Osteoblast (primary cell): ENCODE measurements around the gene BICRA. TPM values are rescaled to one million over a fixed set of nuclear protein-coding genes. Genes with fewer than 3 reads are reported as not detected.
"Not testable (repeated sequence)": the region's sequence is repeated elsewhere in the genome, so short reads cannot be mapped to it uniquely, and the experiment has no call there.

Source experiments
- DNase-seq: peaks from one replicate; pipeline ENCODE4 v3.0.0; 2011; ENCODE audit warnings: low spot score, mixed read lengths; ENCODE audit not compliant: insufficient read length; ENCODE audit errors: missing footprints
- H2AFZ ChIP-seq: 2 replicates; pipeline ENCODE4 v1.6.0; 2011; ENCODE audit warnings: mild to moderate bottlenecking, low read length
- H3K27ac ChIP-seq: 2 replicates; pipeline ENCODE4 v1.5.1; 2011; ENCODE audit warnings: mild to moderate bottlenecking, low read depth, low read length, moderate library complexity
- H3K27me3 ChIP-seq: 2 replicates; pipeline ENCODE4 v1.6.0; 2012; ENCODE audit warnings: mild to moderate bottlenecking, control low read depth, inconsistent platforms, low read length, moderate library complexity; ENCODE audit not compliant: insufficient read depth
- H3K36me3 ChIP-seq: 2 replicates; pipeline ENCODE4 v1.5.1; 2011; ENCODE audit warnings: mild to moderate bottlenecking, low read length, control low read depth, moderate library complexity; ENCODE audit not compliant: insufficient read depth
- H3K4me1 ChIP-seq: 2 replicates; pipeline ENCODE4 v1.5.1; 2011; ENCODE audit warnings: mild to moderate bottlenecking, low read length, control low read depth, moderate library complexity; ENCODE audit not compliant: insufficient read depth
- H3K4me2 ChIP-seq: 2 replicates; pipeline ENCODE4 v1.6.0; 2011; ENCODE audit warnings: mild to moderate bottlenecking, low read length; ENCODE audit not compliant: insufficient read depth
- H3K4me3 ChIP-seq: fragments of 200-600 bp; sonication (generic); 3 replicates; pipeline ENCODE4 v1.5.1; 2012; ENCODE audit warnings: mild to moderate bottlenecking, low read length, inconsistent platforms; ENCODE audit not compliant: insufficient read depth
- H3K79me2 ChIP-seq: 2 replicates; pipeline ENCODE4 v1.6.0; 2012; ENCODE audit warnings: mild to moderate bottlenecking, low read length, control low read depth, inconsistent platforms; ENCODE audit not compliant: insufficient read depth
- H3K9me3 ChIP-seq: 2 replicates; pipeline ENCODE4 v1.5.1; 2011; ENCODE audit warnings: low read depth, low read length, control low read depth
- H4K20me1 ChIP-seq: 2 replicates; pipeline ENCODE4 v1.6.0; 2012; ENCODE audit warnings: mild to moderate bottlenecking, low read length, control low read depth; ENCODE audit not compliant: insufficient read depth
- total RNA-seq: library from RNA; depleted of rRNA; stranded (reverse); fragments of >200 nt; gene quantifications from 2 replicates; pipeline ENCODE4 v1.2.3, GENCODE V29; 2012
- TF ChIP-seq, protein P1 (sequence below): IDR thresholded peaks from 2 replicates; pipeline ENCODE4 v1.5.1; 2011; ENCODE audit warnings: mild to moderate bottlenecking, low read depth, low read length, moderate library complexity; ENCODE audit errors: extremely low read depth

Gene BICRA
- total RNA-seq, 1 donor, result 4.7 TPM

- Histone ChIP-seq H3K4me1 (peaks cover 53% of the 10 kb centered on the region), H3K9me3 (no peaks in the 10 kb centered on the region), H3K36me3 (peaks cover 68% of the 10 kb centered on the region), H3K27ac (peak overlapping the region; percentile 1), H3K79me2 (peaks cover 59% of the 10 kb centered on the region), H3K27me3 (no peaks in the 10 kb centered on the region), H2AFZ (no peak overlapping the region), H3K4me3 (no peak overlapping the region), H4K20me1 (peaks cover 26% of the 10 kb centered on the region), H3K4me2 (no peak overlapping the region)
- TF ChIP-seq, protein P1, sequence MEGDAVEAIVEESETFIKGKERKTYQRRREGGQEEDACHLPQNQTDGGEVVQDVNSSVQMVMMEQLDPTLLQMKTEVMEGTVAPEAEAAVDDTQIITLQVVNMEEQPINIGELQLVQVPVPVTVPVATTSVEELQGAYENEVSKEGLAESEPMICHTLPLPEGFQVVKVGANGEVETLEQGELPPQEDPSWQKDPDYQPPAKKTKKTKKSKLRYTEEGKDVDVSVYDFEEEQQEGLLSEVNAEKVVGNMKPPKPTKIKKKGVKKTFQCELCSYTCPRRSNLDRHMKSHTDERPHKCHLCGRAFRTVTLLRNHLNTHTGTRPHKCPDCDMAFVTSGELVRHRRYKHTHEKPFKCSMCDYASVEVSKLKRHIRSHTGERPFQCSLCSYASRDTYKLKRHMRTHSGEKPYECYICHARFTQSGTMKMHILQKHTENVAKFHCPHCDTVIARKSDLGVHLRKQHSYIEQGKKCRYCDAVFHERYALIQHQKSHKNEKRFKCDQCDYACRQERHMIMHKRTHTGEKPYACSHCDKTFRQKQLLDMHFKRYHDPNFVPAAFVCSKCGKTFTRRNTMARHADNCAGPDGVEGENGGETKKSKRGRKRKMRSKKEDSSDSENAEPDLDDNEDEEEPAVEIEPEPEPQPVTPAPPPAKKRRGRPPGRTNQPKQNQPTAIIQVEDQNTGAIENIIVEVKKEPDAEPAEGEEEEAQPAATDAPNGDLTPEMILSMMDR, result no peak
- no peak for DNase-seq
These were observed 116.9 kb downstream of the BICRA start for GRCh38 chr19:47725759-47726401.

- Histone ChIP-seq H3K27me3 (no peaks in the 10 kb centered on the region), H3K36me3 (peaks cover 67% of the 10 kb centered on the region), H3K9me3 (no peaks in the 10 kb centered on the region), H2AFZ (no peak overlapping the region), H3K4me2 (no peak overlapping the region), H3K27ac (peak overlapping the region; percentile 1), H3K4me1 (peaks cover 51% of the 10 kb centered on the region), H3K4me3 (no peak overlapping the region), H3K79me2 (peaks cover 58% of the 10 kb centered on the region), H4K20me1 (peaks cover 27% of the 10 kb centered on the region)
- TF ChIP-seq, protein P1, result no peak
- no peak for DNase-seq
These were observed 117.5 kb downstream of the BICRA start for GRCh38 chr19:47726467-47726866.

DNA sequence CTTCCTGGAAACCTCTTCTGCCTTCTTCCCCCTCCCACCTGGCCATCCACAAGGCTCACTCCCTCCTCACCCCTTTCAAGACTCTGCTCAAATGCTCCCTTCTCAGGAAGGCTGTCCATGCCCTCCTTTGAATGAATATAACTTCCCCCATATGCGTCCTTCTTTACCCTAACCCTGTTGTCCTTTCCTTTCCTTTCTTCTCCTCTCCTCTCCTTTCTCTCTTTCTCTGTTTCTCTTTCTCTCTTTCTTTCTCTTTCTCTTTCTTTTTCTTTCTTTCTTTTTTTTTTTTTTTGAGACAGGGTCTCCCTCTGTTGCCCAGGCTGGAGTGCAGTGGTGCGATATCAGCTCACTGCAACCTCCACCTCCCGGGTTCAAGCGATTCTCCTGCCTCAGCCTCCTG, 119.4 kb downstream of the BICRA start:
- not testable (repeated sequence) for DNase-seq, H3K9me3 ChIP-seq, H3K27ac ChIP-seq, H2AFZ ChIP-seq, H3K4me3 ChIP-seq, H3K27me3 ChIP-seq, H3K4me2 ChIP-seq
- H3K4me1 ChIP-seq, result peaks cover 38% of the 10 kb centered on the region
- H3K79me2 ChIP-seq, result peaks cover 67% of the 10 kb centered on the region
- H4K20me1 ChIP-seq, result peaks cover 27% of the 10 kb centered on the region
- H3K36me3 ChIP-seq, result peaks cover 65% of the 10 kb centered on the region

- TF ChIP-seq, protein P1, result no peak
- H3K36me3 ChIP-seq, result peaks cover 65% of the 10 kb centered on the region
- DNase-seq, result peak; percentile 96
- H3K27ac ChIP-seq, result peak overlapping the region; percentile 68
- peak overlapping the region; percentile 8 for H3K4me3 ChIP-seq
- H4K20me1 ChIP-seq, result peaks cover 31% of the 10 kb centered on the region
- peak overlapping the region; percentile 55 for H3K4me2 ChIP-seq
- H2AFZ ChIP-seq, result peak overlapping the region; percentile 4
- H3K27me3 ChIP-seq, result no peaks in the 10 kb centered on the region
- peaks cover 69% of the 10 kb centered on the region for H3K79me2 ChIP-seq
- peaks cover 29% of the 10 kb centered on the region for H3K4me1 ChIP-seq
- H3K9me3 ChIP-seq, result no peaks in the 10 kb centered on the region
These were observed 120.5 kb downstream of the BICRA start for GRCh38 chr19:47729468-47729798.
